WERI-Rb-1 (cell line): ENCODE data around the gene ELP6.
A peak's percentile ranks its signal among the peaks of the same experiment; 100 is the strongest.
"Not testable (repeated sequence)": the region's sequence is repeated elsewhere in the genome, so short reads cannot be mapped to it uniquely, and the experiment has no call there.

ENCODE experiments used
- DNase-seq: peaks from one replicate; pipeline ENCODE4 v3.0.0-alpha.2; 2020
- H3K27ac ChIP-seq: fragments of 250-450 bp; sonication (Bioruptor Pico); 2 replicates; pipeline ENCODE4 v1.5.1; 2020; ENCODE audit warnings: mild to moderate bottlenecking, moderate library complexity
- H3K27me3 ChIP-seq: fragments of 250-450 bp; sonication (Bioruptor Pico); 2 replicates; pipeline ENCODE4 v1.5.1; 2021; ENCODE audit warnings: mild to moderate bottlenecking, low read depth, moderate library complexity; ENCODE audit not compliant: insufficient read depth, severe bottlenecking
- H3K36me3 ChIP-seq: fragments of 250-450 bp; sonication (Bioruptor Pico); 2 replicates; pipeline ENCODE4 v1.5.1; 2020; ENCODE audit warnings: mild to moderate bottlenecking, moderate library complexity
- H3K4me3 ChIP-seq: 2 replicates; pipeline ENCODE4 v1.5.1; 2011; ENCODE audit warnings: low read depth, mild to moderate bottlenecking, control low read depth, low read length
- H3K9me3 ChIP-seq: fragments of 250-450 bp; sonication (Bioruptor Pico); 2 replicates; pipeline ENCODE4 v1.5.1; 2021; ENCODE audit warnings: mild to moderate bottlenecking, moderate library complexity; ENCODE audit not compliant: severe bottlenecking
- CTCF ChIP-seq: IDR thresholded peaks from 2 replicates; pipeline ENCODE4 v1.5.1; 2011; ENCODE audit warnings: low read depth, mild to moderate bottlenecking, control low read depth, inconsistent platforms, low read length

The ELP6 gene

DNA sequence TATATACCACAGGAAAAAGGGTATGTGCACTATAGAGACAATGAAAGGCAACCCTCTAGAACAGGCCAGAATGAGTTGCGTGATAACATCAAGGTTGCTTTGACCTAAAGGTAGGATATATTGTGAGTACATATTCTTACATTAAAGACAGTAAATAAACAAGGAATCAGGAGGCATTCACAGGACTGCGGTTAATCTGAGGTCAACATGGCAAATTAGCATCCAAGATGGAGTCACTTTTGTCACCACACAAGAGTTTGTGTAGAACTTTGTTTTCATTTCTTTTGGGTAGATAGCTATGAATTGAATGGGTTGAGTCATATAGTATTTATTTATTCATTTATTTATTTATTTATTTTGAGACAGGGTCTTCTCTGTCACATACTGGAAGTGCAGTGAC, 26.2 kb downstream of the ELP6 start:
- H3K36me3 ChIP-seq: 0 out of 2 replicates have a peak, but pooled peaks cover 3% of the 10 kb centered on the region
- TF ChIP-seq CTCF: no peak
- H3K27me3 ChIP-seq: no peaks in the 10 kb centered on the region
- H3K9me3 ChIP-seq: no peaks in the 10 kb centered on the region
- no peak overlapping the region for H3K4me3 ChIP-seq
- DNase-seq: no peak
- no peak overlapping the region for H3K27ac ChIP-seq

GRCh38 chr3:47485812-47486211, 27.7 kb downstream of the ELP6 start:
- Histone ChIP-seq H3K27me3 (no peaks in the 10 kb centered on the region), H3K36me3 (0 out of 2 replicates have a peak, but pooled peaks cover 3% of the 10 kb centered on the region), H3K27ac (no peak overlapping the region), H3K9me3 (no peaks in the 10 kb centered on the region), H3K4me3 (no peak overlapping the region)
- TF ChIP-seq CTCF: no peak
- no peak for DNase-seq

- no peaks in the 10 kb centered on the region for H3K27me3 ChIP-seq
- no peaks in the 10 kb centered on the region for H3K9me3 ChIP-seq
- H3K4me3 ChIP-seq: no peak overlapping the region
- H3K27ac ChIP-seq: peak overlapping the region; percentile 39; the same call in 1 of the 2 replicates
- peak; percentile 30 for DNase-seq
- H3K36me3 ChIP-seq: no peaks in the 10 kb centered on the region
- TF ChIP-seq CTCF: no peak
Measured at GRCh38 chr3:47482366-47482765, 31.1 kb downstream of the ELP6 start.

GRCh38 chr3:47481763-47482162, 31.7 kb downstream of the ELP6 start:
- not testable (repeated sequence) for H3K36me3 ChIP-seq, DNase-seq, H3K9me3 ChIP-seq, H3K27me3 ChIP-seq, H3K27ac ChIP-seq, H3K4me3 ChIP-seq

GRCh38 chr3:47480267-47480666, 33.2 kb downstream of the ELP6 start:
- H3K4me3 ChIP-seq, H3K27ac ChIP-seq, DNase-seq, H3K9me3 ChIP-seq, H3K36me3 ChIP-seq, H3K27me3 ChIP-seq: not testable (repeated sequence)

- TF ChIP-seq CTCF: no peak
- Histone ChIP-seq H3K36me3 (no peaks in the 10 kb centered on the region), H3K4me3 (no peak overlapping the region), H3K9me3 (no peaks in the 10 kb centered on the region), H3K27ac (no peak overlapping the region), H3K27me3 (no peaks in the 10 kb centered on the region)
- no peak for DNase-seq
Measured at GRCh38 chr3:47479826-47480160, 33.7 kb downstream of the ELP6 start.

DNA sequence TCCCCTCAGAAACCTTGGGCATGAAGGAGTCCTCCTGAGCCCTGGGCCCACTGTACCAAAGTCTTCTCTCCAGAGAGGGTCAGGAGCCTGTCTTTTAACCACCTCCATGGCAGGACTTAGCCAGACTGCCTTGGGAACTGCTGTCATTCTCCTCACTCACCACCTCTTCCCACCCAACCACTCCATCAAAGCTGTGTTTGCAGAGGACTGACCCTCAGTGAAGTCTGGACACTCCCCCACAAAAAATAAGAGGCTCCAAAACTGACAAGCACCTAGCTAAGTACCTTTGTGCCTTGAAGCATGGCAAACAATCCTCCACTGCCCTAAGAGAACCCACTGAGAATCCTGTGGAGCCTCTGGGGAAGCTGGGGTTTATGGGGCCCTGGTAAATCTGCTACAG, 35.5 kb downstream of the ELP6 start:
- Histone ChIP-seq H3K27ac (no peak overlapping the region), H3K36me3 (peaks cover 3% of the 10 kb centered on the region; the same call in 1 of the 2 replicates), H3K4me3 (no peak overlapping the region), H3K9me3 (no peaks in the 10 kb centered on the region), H3K27me3 (no peaks in the 10 kb centered on the region)
- DNase-seq: no peak
- no peak for TF ChIP-seq CTCF
